Measurements from ENCODE around the gene SOX12. TPM values are rescaled to one million over a fixed set of nuclear protein-coding genes. Genes with fewer than 3 reads are reported as not detected.
A peak's percentile ranks its signal among the peaks of the same experiment; 100 is the strongest.

The SOX12 gene
- 10 to 100 TPM; 12.8 to 13.0 TPM for total RNA-seq

DNA sequence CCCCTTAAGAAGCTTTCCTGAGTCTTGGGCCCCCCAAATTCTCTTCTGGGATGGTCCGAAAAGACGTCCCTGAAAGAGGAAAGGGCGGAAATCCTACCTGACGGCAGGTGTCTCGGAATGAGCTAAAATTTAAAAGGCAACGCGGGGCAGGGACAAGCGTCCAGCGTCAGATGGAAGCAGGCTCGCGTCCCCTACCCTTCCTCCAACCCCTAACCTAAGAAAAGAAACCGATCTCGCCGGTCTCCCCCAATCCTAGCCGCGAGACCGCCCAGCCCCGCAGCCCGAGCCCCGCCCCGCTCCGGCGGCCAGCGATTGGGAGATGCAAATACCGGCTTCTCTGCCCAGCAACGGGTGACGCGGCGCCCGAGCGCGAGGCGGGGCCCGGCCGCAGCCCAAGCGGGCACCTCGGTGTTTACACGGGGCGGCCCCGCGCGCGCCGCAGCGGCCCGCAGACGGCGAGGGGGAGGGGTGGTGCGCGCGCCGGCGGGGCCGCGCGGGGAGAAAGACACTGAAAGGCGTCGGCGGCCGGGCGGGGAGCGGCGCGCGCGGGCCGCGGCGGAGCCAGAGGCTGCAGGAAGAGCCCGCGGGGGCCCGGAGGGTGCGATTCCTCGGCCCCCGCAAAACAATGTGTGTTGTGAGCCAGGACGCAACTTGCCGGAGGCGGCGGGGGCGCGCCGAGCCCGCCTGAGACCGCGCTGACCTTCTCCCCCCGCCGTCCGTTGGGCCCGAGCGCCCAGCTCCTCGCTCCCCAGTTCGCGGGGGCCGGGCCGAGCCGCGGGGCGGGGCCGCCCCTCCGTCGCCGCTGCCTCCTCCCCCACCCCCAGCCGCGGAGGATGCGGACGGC is at the start of gene SOX12:
Gene SOX12 (plus strand): TSS at position 508 of the 844 bp plus-strand sequence. CDS start 373 bp downstream, outside the sequence.
- peak; percentile 69 for ATAC-seq
- Mint-ChIP-seq H3K9me3 (no peaks in the 10 kb centered on the region), H3K4me3 (peak within 1 kb of the TSS; percentile 90), H3K36me3 (ENCODE audit: low read depth) (peaks cover 12% of the 10 kb centered on the region), H3K27ac (peak within 1 kb of the TSS; percentile 91), H3K4me1 (ENCODE audit: low read depth) (peaks cover 25% of the 10 kb centered on the region), H3K27me3 (no peaks in the 10 kb centered on the region)
- POLR2A ChIA-PET = interaction anchor here (0.9 to 7.6 kb wide), 4 partner anchors 16 to 137 kb away, joined by 3 to 94 read pairs (median 8); partner anchors contain the start of genes TRIB3 and ZCCHC3
- TF ChIP-seq CTCF (IDR thresholded peaks at IDR 0.05) = no peak
- CTCF ChIA-PET = interaction anchor here (1.0 to 2.9 kb wide), 6 partner anchors 12 to 78 kb away, joined by 3 to 16 read pairs (median 4); partner anchors contain the start of gene ZCCHC3
- DNase-seq = peak; percentile 98
- intact Hi-C loops (cut with micrococcal nuclease) = no loop called here

GRCh38 chr20:275791-276190 is 49.6 kb upstream of the SOX12 start:
- ATAC-seq (no peak), DNase-seq (no peak)
- Mint-ChIP-seq H3K27me3 (no peaks in the 10 kb centered on the region), H3K4me1 (ENCODE audit: low read depth) (no peaks in the 10 kb centered on the region), H3K9me3 (no peaks in the 10 kb centered on the region), H3K4me3 (no peak overlapping the region), H3K27ac (no peak overlapping the region), H3K36me3 (ENCODE audit: low read depth) (peaks cover 3% of the 10 kb centered on the region)
- intact Hi-C loops (cut with micrococcal nuclease) = no loop called here
- no peak for TF ChIP-seq CTCF (IDR thresholded peaks at IDR 0.05)
- POLR2A ChIA-PET = interaction anchor here (0.7 to 1.1 kb wide), 2 partner anchors 51 to 58 kb away, joined by 3 read pairs; no protein-coding TSS in a partner anchor
- CTCF ChIA-PET = no interaction called here

DNA sequence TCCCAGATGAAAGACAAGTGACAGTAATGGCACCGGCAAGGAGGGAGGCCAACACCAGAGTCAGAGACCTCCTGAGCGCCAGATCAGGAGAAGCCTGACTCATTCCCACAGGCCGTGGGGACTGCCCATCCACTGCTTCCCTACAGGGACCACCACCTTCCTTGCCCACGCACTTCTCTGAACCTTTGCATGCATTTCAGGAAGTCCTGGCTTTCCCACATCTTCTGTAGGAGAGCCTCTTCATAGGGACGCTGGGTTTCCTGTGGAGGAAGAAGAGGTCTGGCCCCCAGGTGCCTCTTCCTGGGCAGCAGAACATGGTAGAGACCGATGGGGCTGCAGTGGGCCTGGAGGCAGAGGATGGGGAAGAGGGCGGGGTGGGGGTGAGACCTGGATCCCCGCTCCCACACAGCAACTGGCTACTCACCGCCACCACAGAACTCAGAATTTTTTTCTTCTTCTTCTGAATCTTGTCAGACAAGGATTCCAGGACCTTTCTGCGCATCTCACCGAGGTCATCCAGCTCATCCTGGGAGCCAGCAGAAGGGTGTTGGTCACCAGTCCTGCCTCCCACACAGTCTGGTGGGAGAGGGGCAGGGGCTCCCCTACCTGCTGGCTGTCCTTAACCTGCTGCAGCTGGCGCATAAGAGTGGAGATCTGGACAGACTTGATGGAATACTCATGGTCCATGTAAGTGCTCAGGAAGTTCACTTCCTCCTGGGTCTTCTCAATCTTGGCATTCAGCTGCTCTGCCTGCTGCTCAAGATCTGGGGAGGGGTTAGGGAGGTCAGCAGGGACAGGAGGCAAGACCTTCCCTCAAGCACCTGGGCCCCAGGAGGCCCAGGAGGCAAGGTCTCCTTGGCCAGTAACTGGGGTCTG is 48.5 kb upstream of the SOX12 start:
- intact Hi-C loops (cut with micrococcal nuclease) = no loop called here
- no peak overlapping the region for H3K27ac Mint-ChIP-seq
- peaks cover 3% of the 10 kb centered on the region for H3K36me3 Mint-ChIP-seq (ENCODE audit: low read depth)
- H3K4me3 Mint-ChIP-seq = no peak overlapping the region
- DNase-seq (no peak), ATAC-seq (no peak)
- no peaks in the 10 kb centered on the region for H3K27me3 Mint-ChIP-seq
- ChIA-PET CTCF (no interaction called here), POLR2A (no interaction called here)
- no peak for TF ChIP-seq CTCF (IDR thresholded peaks at IDR 0.05)
- H3K4me1 Mint-ChIP-seq (ENCODE audit: low read depth) = no peaks in the 10 kb centered on the region
- no peaks in the 10 kb centered on the region for H3K9me3 Mint-ChIP-seq

GRCh38 chr20:277496-277781 is 47.9 kb upstream of the SOX12 start:
- intact Hi-C loops (cut with micrococcal nuclease) = no loop called here
- H3K4me1 Mint-ChIP-seq (ENCODE audit: low read depth) = no peaks in the 10 kb centered on the region
- no peak for TF ChIP-seq CTCF (IDR thresholded peaks at IDR 0.05)
- DNase-seq = no peak
- ChIA-PET POLR2A (no interaction called here), CTCF (interaction anchor here (1.7 kb wide), 1 partner anchor 11 kb away, joined by 6 read pairs; no protein-coding TSS in a partner anchor)
- H3K9me3 Mint-ChIP-seq = no peaks in the 10 kb centered on the region
- no peak overlapping the region for H3K4me3 Mint-ChIP-seq
- no peaks in the 10 kb centered on the region for H3K27me3 Mint-ChIP-seq
- ATAC-seq = no peak
- peaks cover 3% of the 10 kb centered on the region for H3K36me3 Mint-ChIP-seq (ENCODE audit: low read depth)
- no peak overlapping the region for H3K27ac Mint-ChIP-seq
